Daoy (cell line): ENCODE measurements around the gene GPC6. TPM values are rescaled to one million over a fixed set of nuclear protein-coding genes. Genes with fewer than 3 reads are reported as not detected.

Experiments
- DNase-seq: peaks from one replicate; pipeline ENCODE4 v3.0.0-alpha.2; 2015; ENCODE audit warnings: low read depth
- total RNA-seq: library from RNA; depleted of rRNA; stranded (reverse); fragments of >200 nt; shearing (Covaris generic); gene quantifications from 2 replicates; pipeline ENCODE4 v1.2.3, GENCODE V29; 2014

The GPC6 gene
- total RNA-seq, 1 experiment from 2014 or later: 1.1 TPM

DNA sequence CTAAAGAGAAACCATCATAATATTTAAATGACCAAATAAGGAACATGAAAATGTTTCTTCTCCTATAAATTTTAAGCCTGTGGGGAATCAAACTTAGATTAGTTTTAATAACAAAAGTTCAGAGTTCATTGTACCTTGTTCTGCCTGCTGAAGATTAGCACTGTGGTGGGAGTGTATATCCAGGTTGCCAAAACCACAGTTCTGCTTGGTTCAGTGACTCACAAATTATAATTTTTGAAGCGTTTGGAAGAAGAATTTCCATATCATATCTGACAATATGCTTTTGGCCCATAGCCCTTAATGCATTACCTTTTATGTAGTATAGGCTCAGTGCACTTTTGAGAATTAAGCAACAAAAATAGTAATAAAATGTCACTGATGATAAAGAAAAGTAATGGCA is 545.2 kb downstream of the GPC6 start:
- no peak for DNase-seq

DNA sequence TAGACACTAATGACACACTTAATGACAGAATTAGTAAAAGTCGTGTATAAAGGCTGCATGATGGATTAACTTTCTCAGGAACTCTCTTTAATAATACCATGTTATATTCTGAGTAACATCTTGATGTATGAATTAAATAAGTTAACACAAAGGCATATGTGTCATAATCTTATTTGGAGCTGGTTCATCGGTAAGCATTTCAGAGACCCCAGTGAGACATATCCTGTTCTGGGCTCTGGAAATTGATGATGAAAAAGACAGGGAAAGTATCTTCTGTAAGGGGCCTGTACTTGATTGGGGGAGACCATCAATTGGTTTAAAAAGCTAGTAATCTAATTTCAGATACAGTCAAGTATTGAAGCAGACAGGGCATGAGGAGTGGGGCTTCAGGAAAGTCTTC is 547.9 kb downstream of the GPC6 start:
- DNase-seq: no peak

DNA sequence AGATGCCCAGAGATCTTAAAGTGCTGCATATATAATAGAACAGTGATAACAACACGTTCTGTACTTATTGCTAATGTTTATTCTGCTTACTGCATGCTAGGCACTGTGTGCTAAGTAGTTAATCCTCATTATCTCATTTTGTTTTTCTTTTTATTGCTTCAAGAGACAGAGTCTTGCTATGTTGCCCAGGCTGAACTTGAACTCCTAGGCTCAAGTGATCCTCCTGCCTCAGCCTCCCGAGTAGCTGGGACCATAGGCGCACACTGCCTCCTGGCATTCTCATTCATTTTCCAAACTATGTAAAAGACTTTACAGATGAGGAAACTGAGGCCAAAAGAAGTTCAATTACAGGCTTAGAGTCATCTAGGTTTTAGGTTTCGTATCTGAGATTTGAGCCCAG is 548.4 kb downstream of the GPC6 start:
- DNase-seq: no peak

DNA sequence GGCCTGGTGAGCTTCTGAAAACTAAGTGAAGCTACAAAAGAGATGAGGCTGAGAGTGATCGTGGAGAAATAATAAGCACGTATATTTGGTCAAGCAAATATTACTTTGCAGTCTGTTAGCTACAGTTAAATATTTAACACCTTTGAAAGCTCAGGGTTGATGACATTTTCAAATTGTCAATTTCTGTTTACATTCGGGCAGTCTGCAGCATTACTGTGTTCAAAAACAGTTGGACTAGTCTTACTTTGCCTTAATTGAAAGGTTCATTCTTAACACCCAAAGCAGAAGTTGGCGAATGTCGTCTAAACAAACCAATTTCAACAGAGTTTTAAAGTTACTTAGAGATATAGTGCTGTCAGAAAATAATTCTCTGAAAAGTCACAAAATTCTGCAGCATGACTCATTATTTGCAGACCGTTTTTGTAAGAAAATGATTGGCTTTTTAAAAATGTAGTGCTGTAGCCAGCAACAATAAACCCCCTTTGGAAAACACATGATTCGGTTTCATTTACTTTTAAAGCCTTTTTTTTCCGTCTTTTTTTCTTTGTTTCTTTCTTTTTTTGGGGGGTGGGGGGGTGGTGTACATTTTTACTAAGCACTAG is 549.0 kb downstream of the GPC6 start:
- DNase-seq: no peak

DNA sequence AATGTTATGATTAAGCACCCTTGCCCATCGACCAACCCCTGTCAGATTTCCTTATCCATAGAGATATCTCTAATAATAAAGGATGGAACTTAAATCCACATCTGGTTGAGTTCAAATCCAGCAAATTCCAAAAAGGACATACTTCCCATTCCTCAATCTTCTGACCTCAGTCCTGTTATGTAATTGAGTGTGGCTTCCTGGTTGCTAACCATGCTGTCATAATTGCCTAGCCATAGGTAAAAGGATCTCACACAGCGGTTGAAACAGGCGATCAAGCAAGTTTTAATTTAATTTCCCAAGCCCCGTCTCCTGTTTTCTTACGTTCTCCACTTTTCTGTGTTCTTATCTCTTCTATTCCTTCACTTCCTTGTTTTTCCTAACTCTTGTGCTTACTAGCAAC is 550.3 kb downstream of the GPC6 start:
- DNase-seq: peak; percentile 13

DNA sequence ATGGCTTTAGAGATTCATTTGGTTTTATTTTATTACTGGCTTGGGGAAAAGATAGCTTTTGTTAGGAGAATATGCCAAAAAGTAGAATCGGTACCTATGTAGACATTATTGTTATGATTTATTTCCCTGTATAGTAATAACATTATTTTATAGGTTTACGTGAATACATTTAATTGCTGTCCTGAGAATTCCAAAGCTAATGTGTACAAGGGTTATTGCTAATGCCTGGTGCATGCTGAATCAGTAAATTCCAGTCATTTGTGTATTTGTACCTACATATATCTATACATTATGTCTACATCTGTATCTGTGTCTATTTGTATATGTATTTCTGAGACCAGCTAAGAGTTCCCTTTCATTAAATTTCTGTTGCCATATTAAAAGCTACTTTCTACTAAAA is 550.9 kb downstream of the GPC6 start:
- DNase-seq: no peak

DNA sequence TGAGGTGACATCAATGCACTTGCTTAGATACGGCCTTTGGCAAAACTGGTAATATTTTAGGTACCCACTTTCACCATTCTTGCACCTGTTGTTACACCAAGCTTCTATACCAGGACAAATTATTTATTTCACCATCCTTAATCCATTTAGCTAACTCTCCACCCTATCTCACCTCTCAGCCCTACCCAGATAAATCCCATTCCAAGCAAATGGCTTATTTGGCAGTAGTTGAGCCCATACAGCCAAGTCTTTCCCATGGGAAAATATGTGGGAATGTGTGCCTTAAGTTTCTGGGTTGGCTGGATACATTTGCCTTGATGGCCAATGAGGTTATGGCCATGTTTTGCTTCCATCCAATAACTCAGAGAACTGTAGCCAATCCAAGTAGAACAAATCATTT is 551.9 kb downstream of the GPC6 start:
- DNase-seq: no peak

DNA sequence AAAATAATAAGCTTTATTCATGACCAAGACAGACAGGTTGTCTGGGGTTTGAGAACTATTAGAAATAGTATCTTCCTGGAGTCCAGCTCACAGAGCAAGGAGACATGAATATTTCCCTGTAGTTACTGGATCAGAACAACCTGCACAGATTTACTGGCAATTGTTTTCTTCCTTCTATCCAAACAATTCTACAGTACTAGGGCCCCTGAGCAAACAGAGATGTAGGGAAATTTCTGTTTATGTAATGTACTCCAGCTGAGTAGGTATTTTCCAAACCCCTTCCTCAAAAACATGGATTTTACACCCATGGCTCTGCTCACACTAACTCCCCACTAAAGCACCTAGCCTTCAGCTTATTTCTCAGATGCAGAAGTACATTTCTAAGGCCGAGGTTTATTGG is 557.6 kb downstream of the GPC6 start:
- DNase-seq: no peak

DNA sequence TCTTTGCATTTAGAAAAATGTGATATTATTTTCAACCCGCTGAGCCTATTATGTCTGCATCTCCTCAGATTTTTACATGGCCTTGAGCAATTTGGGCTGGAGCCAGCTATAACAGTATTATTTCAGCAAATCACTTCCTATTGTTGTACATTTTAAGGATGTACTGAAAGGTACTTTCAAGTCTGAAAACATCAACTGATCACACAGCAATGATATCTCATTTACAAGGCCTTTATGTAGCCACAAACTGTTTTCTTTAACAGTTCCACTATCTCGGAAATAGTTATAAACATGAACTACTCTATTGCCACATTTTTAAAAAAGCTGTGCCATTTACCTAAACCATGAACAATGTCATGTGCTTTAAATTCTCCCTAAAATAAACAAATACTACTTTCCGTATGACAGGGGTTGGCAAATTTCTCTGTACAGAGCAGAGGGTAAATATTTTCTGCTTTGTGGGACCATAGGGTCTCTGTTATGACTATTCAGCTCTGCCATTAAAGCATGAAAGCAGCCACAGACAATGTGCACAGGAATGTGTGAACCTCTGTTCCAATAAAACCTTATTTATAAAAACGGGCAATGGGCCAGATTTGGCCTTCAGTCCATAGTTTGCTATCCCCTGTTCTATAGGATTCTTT is 560.4 kb downstream of the GPC6 start:
- no peak for DNase-seq

DNA sequence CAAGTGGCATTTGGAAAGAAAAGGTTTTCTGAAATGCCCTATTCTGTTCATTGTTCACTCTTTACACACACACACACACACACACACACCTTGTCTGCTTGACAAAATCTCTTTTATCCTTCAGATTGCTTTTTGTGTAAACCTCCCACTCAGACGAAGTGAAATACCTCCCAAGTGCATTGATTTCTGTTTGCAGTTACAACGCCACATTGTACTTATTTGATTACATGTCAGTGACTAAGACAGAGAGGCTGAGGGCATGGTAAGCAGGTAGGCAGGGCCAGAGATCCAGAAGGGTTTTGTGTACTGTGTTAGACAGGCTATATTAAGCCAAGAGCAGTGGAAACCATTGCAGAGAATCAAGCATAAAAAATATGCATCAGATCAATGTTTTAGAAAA is 561.8 kb downstream of the GPC6 start:
- DNase-seq: no peak

DNA sequence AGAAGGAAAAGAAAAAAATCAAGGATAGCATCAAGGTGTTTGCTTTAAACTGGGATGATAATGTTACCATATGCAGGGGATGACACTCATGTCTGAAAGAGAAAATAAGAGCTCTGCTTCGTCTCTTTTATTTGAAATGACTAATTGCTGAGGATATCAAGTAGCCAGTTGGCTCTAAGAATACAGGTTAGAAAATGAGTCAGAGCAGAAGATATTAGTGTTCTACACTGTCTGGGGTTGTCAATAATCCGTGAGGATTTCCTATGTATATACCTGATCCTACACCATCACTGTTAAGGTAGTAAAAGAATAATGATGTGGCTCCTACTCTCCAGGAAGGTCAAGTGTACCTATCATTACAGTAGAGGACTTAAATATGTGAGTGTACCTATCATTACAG is 562.5 kb downstream of the GPC6 start:
- no peak for DNase-seq

DNA sequence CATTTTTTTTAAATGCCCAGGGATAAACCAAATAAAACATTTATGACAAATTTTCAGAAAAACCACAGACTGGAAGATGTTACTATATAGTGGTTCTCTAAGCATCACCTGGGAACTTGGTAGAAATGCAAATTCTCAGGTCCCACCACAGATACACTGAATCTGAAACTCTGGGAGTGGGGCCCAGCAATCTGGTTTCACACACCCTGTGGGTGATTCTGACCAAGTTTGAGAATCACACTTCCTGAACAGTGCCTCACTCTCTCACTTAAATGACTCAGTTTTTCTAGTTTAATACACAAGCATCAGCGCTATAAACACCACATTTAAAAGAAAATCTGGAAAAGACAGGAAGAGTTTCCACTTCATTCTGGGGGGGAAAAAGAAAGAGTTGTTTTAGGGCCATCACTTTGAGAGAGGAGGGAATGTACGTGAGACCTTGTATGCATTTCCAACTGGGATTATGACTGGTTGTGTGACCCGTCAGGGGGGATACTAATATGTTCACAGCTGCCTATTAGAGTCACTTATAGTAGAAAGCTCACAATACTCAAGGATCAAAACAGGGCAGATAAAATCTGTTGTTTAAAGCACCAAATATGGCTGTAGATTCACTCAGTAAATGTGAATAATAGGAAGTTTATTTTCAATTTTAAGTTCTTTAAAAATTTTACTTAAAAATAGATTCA is 567.7 kb downstream of the GPC6 start:
- DNase-seq: no peak

DNA sequence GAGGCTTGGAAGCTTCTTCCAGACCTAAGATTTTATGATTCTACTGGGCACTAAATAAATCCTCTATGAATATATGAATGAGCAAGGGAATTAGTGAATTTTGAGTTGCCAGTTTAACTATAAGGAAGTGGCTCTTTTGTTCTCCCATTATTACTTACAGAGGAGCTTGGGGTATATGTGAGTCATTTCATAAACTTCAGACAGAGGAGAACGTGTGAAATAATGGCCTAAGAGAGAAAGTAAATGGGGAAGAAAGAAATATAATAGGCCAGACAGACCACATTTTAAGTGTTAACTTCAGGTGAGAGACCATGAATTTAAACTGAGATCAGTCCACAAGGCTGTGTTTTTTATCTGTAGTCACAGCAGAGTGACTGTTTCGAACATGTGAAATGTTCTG is 570.9 kb downstream of the GPC6 start:
- no peak for DNase-seq

DNA sequence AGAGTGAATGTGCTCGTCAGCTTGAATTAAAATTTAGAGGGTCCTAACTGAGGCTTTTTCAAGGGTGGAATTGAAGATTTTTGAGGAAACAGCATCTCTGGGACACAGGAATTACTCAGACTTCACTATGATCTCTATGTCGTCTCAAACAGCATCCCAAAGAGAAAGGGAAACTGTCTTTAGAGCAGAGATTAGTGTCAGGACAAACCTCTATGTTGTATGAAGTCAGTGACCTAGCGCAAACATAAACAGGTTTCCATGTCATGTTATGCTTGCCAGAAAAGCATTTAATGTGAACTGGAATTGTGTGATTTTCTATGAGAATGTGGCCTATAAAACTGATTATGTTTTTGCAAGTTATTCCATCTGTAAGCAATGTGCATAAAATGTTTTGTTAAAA is 573.7 kb downstream of the GPC6 start:
- no peak for DNase-seq

DNA sequence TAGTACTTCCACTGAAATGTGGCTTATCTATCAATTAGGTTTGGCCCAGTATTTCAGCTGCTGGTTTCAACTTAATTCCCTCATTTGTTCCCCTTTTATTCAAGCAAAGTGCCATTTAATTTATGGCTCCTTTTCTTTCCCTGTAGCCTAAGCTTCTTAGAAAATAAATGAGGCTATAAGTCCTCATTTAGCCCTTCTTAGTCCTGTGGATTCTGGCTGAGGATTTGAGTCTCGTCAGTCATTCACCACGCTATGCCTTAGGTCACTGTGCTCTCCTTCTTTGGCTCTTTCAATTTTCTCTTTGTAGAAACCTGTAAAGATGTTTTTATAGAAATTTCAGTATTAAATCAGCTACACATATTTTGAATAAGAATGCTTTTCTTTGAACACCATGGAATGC is 579.1 kb downstream of the GPC6 start:
- no peak for DNase-seq

DNA sequence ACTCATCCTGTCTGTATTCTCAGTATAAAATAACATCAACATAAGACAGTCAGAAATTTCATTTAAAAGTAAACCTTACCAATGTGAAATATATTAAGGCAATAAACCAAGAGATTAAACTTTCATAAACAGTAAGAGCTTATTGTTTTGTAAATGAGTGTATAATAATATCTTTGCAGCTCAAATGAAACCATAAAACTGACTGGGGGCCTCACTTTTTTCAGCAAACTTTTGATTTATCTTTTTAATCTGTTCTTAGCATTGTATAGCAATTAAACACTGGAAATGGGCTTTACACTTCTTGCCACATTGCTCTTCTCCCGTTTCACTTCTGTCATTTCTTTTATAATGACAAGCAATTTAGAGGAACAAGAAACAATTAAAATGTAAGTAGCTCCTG is 580.3 kb downstream of the GPC6 start:
- DNase-seq: no peak

DNA sequence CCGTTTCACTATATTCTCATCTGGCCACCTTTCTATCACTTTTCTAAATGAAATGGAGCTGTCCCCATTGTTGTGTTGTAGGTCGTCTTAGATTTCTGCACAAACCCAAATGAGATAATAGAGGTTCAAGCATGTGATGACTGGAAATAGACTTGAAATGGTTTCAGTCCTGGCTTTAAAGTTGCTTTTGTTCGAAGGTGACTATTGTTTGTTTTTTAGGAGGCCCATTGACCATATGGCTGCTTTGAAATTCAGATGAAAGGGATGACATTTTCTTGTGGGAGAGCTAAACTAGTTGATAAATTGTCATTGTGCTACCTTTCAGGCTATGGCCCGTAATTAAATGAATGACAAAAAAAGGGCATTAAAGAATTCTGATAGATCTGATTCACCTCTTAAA is 583.7 kb downstream of the GPC6 start:
- DNase-seq: no peak

DNA sequence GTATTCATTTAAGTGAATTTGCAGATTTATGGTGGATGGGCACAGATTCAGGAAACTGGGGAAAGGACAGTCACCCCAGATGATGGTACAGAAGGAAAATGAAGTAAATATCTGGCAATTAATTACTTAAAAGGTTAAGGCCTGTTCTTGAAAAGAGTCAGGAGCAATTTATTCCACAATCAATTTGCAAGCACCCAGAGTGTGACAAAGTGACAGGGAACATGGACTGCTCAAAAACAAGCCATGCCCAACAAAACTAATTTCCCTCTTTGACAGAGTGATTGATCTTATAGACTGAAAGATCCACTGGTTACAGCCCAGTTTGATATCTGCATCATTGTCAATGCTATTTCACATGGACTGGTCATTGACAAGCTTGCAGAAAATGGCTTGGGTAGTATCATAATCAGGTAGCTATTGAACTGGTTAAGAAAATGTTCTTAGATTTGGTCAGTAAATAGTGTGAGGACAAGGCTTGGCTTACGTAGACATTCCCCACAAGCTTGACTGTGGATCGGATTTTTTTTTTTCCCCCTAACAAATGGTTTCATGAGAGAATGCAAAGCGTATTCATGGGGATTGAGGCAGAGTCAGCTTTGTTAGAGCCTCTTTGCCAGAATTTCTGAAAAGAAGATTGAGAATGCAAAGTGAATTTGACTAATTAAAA is 584.6 kb downstream of the GPC6 start:
- DNase-seq: no peak

DNA sequence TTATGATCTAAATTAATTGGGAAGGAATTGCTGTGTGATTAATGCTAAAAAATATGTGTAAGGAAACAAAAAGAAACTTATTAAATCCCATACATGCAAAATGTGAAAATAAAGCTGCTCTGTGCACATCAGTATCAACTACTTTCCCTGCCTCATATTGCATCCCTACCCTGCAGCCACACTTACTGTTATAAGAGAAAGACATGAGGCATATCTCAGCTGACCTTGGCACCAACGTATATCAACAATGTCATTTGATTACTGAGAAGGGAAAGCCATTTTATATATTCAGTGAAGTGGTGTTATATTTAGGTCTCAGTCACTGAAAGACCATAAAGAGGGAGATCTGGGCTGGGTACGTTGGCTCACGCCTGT is 585.1 kb downstream of the GPC6 start:
- no peak for DNase-seq

DNA sequence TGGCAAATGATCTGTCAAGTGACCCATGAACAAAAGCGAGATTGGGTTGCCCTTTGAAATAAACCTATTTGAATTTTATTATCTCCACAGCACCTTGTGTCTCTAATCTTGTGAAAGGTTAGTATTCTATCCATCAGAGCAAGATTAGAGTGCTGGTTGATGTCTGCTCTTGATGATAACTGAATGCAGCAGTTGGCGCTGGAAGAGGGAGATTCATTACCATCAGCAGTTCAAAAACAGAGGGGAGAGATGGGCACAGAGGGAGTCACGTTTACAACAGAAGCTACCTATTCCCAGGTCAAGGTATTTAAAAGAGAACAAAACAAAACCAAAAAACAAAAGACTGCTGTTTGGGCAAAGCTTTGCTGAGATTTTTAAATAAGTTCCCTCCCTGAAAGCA is 588.1 kb downstream of the GPC6 start:
- no peak for DNase-seq

DNA sequence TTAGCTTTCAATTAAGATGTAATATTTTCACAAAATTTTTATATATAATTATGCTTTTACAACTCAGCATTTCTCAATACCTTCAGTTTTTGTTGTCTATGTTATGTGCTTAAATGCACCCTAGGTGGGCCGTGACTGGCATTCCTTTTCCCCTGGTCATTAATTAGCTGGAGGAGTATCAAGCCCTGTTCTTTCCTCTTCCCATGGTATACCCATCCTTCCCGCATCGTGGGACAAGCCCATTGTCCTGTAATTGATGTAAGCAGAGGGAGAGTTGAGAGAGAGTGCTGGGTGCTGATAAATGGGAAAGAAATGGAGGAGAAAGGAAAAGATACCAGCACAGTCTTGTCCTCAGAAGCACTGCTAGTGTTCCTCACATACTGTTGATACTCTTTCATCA is 591.7 kb downstream of the GPC6 start:
- DNase-seq: no peak

DNA sequence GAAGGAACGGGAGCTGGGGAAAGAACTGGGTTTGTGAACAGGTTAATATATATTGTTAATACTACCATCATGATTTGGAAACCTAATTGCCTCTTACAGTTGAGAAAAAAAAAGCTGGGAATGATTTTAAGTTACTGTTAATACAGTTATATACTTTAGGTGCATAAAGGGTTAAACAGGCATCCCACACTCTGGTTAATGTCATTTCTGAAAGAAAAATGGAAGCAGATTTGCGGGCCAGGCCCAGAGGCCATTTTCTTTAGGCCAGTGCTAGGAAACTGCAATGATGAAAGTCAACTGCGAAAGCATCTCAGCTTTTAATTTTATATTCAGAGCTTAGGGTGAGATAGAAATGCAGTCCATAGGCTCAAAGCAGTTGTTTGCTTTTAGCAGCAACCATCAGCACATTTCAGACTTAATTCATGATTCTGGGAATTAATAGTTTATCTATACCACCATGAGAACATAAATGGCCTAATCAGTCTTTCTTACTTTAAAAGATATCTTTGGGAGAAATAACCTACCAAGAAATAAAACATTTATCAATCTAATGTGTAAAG is 592.8 kb downstream of the GPC6 start:
- DNase-seq: no peak

DNA sequence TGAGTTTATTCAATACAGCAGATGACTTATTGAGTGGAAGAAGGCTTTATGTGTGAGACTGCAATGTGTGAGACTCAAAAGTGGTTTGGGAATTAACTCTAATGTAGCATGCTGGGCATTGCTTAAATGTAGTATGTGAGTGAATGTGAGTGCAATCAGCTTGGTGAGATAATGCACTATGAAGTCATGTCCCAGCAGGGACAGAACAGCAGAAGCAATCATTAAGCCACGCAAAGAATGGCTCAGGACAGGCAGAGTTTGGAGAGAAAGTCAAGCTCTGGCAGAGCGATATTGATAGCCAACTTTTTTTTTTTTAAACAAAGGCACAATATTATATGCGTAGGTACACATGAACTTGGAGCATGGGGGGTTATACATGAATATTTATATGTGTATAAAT is 597.7 kb downstream of the GPC6 start:
- no peak for DNase-seq
